Measurements from ENCODE around the gene TMTC4.

The TMTC4 gene

DNA sequence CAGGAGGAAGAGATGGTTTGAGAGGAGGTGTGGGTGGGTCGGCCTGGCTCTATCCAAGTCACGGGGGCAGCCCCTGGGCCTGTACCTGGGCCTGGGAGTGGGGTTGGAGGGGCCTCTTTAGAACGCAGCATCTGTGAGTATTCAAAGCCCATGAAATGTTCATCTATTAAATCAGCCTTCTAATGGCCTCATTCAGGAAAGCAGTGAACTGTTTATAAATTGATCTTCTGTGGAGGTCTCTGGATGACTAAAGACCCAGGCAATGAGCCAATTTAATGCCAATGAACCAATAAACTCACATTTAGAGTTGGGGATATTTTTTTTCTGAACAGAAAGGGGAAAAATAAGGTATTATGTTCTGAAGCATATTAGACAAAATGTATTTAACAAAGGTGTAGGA is 66.1 kb downstream of the TMTC4 start:
- no peak for DNase-seq (ENCODE audit: low read depth)
- no peak overlapping the region for H3K4me3 ChIP-seq (ENCODE audit: low read depth, low read length)
- in situ Hi-C loops (cut with HindIII; ENCODE audit: low sequenced_read_pairs) = no loop called here
- TF ChIP-seq CTCF (IDR thresholded peaks at IDR 0.05; ENCODE audit: low read depth, low read length, missing control alignments) = no peak

- in situ Hi-C loops (cut with HindIII; ENCODE audit: low sequenced_read_pairs) = no loop called here
- TF ChIP-seq CTCF (IDR thresholded peaks at IDR 0.05; ENCODE audit: low read depth, low read length, missing control alignments) = no peak
- no peak overlapping the region for H3K4me3 ChIP-seq (ENCODE audit: low read depth, low read length)
- no peak for DNase-seq (ENCODE audit: low read depth)
These were observed 69.5 kb downstream of the TMTC4 start for GRCh38 chr13:100604918-100605710.

DNA sequence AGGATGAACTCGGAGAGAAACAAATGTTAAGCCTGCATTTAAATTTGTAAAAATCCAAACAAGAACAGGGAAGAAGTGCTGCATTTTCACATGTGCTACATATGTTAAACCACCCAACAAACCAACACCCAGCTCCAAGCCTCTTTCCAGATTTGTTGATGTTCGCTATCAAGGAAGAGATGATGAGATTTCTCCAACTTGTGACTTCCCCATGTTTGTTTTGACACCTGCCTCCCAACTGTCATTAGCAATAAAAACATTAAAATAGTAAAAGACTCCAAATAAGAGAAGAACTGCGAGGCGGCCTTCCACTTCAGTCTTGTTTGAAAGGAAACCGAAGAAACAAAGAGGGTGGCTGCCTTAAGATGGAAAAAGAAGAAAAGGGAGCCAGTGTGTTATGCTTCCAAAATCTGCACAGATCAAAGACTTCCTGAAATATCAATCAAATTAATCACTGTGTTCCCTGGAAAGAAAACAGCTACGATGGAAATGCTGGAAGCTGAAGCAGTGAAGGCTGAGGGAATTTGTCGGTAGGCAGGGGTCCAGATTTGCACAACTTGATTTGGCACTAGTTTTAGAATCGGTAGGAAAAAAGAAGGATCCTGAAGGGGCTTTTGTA is 72.0 kb downstream of the TMTC4 start:
- no peak for TF ChIP-seq CTCF (IDR thresholded peaks at IDR 0.05; ENCODE audit: low read depth, low read length, missing control alignments)
- DNase-seq (ENCODE audit: low read depth) = no peak
- in situ Hi-C loops (cut with HindIII; ENCODE audit: low sequenced_read_pairs) = no loop called here
- no peak overlapping the region for H3K4me3 ChIP-seq (ENCODE audit: low read depth, low read length)

- no peak for TF ChIP-seq CTCF (IDR thresholded peaks at IDR 0.05; ENCODE audit: low read depth, low read length, missing control alignments)
- DNase-seq (ENCODE audit: low read depth) = no peak
- in situ Hi-C loops (cut with HindIII; ENCODE audit: low sequenced_read_pairs) = no loop called here
- no peak overlapping the region for H3K4me3 ChIP-seq (ENCODE audit: low read depth, low read length)
These were observed 72.9 kb downstream of the TMTC4 start for GRCh38 chr13:100601716-100602115.

- no peak overlapping the region for H3K4me3 ChIP-seq (ENCODE audit: low read depth, low read length)
- no peak for TF ChIP-seq CTCF (IDR thresholded peaks at IDR 0.05; ENCODE audit: low read depth, low read length, missing control alignments)
- in situ Hi-C loops (cut with HindIII; ENCODE audit: low sequenced_read_pairs) = no loop called here
- no peak for DNase-seq (ENCODE audit: low read depth)
These were observed 73.7 kb downstream of the TMTC4 start for GRCh38 chr13:100600915-100601314.

DNA sequence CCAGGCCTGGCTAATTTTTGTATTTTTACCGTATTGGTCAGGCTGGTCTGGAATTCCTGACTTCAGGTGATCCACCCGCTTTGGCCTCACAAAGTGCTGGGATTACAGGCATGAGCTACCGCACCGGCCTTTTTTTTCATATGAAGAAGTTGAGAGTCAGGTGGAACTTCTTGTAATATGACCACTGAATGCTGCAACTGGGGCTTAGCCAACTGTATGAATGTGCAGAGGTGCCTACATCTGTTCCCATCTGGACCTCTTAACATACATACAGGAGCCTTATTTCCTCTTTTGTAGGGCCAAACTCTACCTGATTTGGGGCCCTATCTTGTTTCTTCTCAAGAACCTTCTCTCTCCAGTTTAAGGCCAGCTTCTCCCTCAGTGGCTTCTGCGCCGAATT is 74.1 kb downstream of the TMTC4 start:
- TF ChIP-seq CTCF (IDR thresholded peaks at IDR 0.05; ENCODE audit: low read depth, low read length, missing control alignments) = no peak
- DNase-seq (ENCODE audit: low read depth) = no peak
- no peak overlapping the region for H3K4me3 ChIP-seq (ENCODE audit: low read depth, low read length)
- in situ Hi-C loops (cut with HindIII; ENCODE audit: low sequenced_read_pairs) = no loop called here
